Dedifferentiated amniotic fluid mesenchymal stem cell (primary cell): ENCODE data around the gene DCXR.

Experiments used
- DNase-seq: peaks from one replicate; pipeline ENCODE4 v3.0.0-alpha.2; 2016; ENCODE audit errors: extremely low spot score

DCXR gene

DNA sequence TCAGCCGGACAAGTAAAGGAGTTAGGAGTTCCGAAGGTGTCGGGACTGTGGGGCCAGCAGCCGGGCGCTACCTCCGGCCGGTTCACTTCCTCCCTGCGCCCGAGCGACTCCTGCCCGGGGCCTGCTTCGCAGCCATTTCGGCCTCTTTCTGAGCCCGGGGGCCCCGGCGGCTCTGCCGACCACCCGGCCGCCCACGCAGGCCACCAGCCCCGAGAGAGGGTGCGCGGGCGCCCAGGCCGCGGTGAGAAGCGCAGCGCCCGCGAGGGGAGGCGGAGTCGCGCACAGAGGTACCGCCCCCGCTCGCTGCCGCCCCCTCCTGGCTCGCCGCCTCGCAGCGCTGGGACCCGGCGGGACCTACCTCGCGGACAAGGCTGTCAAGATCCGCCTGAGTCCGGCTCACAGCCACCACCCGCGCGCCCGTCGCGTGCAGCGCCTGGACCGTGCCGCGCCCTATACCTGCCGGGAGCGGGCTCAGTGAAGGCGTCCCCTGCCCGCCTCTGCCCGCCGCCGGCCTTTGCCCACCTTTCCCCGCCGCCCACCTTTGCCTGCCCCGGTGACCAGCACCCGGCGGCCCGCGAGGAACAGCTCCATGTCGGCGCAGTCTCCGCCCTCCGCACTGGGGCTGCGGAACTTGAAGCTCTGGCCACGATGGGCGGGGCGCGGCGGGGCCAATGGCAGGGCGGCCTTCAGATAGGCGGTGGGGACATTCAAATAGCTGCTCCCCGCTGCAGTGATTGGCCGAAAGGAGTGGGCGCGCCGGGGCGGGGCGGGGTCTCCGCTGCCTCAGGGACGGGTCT lies at the start of gene DCXR:
Gene DCXR, minus strand, starts transcription at position 606 of the 797 bp plus-strand sequence. Its CDS starts 15 bp downstream, at position 591.
- peak; percentile 90 for DNase-seq

DNA sequence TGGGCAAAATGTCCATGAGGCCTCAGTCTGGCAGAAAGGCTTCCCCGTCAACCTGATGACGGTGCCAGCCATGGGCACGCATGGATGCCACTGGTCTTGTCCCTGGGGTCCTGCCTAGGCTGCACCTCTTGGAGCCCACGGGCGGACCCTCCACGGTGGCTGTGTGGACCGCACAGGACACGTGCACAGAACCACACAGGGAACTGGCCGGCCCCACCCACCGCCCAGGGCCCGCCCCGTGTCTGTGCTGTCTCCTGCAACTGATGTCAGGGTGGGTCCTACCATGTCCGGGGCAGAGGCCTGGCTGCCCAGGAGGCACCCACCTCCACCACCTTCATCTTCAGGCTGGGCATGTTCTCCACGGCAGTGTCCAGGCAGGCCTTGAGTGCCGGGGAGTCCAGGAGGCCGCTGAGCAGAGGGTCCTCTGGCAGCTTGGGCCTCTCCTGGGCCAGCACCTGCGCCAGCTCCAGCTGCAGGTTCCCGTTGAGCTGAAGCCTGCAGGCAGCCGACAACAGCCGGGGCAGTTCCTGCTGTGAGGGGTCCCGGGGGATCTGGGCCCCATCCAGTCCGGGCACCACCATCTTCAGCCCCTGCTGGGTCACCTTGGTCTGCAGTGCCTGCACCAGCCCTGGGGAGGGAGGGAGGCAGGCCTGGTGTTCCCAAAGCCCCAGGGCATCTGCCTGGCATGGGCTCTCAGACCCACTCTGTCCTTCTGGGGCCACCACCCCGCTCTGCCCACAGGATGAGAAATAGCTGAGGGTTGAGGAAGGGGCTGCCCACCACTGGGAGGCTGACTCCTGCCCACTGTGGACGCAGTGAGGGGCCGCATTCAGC lies 48.7 kb upstream of the DCXR start:
- DNase-seq = no peak

DNA sequence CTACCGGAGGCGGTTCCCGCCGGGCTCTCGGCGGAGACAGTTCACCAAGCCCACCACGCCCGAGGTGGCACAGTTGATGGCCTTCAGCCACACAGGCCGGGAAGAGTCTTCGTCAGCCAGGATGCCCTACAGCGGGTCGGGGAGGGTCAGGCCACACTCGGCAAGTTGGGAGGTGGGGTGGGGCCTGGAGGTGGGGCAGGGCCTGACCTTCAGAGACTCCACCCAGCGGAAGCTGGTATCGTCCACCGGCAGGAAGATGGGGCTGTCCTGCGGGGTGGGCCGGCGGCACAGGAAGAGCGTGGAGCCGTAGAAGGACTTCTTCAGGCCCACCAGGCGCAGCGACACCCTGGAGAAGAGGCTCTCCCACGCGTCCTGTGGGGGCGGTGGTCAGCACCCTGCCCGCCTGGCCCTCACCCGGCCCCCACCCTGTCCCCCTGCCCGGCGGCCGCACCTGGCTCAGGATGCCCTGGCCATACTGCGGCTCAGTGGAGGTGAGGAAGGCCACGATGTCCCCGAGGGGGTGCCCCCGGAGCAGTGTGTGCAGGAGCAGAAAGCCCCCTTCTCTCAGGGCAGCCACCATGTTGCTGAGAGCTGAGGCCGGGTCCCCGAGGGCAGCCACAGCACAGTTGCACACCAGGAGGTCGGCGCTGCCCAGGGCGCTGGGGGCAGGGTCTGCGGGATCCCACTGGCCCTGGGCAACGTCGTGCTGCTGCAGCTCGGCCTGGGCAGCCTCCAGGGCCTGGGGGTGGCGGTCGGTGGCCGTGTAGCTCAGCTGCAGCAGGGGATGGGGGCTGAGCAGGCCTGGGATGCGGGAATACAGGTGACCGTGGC lies 47.7 kb upstream of the DCXR start:
- no peak for DNase-seq

DNA sequence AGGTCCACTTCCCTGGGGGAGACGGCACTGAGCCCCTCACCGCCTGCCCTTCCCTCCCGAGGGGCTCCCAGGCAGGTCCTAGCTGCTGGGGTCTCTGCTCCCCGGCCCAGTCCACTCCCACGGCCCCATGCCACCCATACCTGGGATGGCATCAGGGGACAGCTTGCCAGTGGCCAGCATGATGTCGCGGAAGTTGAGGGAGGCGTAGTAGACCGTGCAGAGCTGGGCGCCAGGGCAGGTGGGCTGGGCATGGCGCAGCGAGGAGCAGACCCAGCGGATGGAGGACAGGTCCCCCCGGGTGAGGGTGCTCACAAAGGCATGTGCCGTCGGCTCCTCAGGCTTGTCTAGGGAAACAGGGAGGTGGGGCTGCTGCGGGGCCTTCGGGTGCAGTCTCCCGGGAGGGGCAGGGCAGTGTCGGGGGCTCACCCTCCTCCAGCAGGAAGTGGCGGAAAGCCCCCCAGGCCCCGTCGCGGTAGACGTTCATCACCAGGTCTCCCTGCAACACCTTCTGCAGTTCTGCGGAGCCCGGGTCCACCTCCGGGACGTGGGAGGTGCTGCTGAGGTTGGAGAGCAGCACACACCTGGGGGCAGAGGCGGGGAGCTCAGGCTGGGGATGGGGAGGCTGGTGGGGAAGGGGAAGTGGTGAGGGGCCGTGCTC lies 47.0 kb upstream of the DCXR start:
- DNase-seq = no peak

GRCh38 chr17:82083533-82084359 lies 46.2 kb upstream of the DCXR start:
- DNase-seq = no peak

- no peak for DNase-seq
Observed at GRCh38 chr17:82083009-82083408, 45.5 kb upstream of the DCXR start.

- no peak for DNase-seq
Observed at GRCh38 chr17:82082456-82082855, 45.0 kb upstream of the DCXR start.

GRCh38 chr17:82081966-82082365 lies 44.5 kb upstream of the DCXR start:
- no peak for DNase-seq

GRCh38 chr17:82081546-82081945 lies 44.0 kb upstream of the DCXR start:
- DNase-seq = no peak

DNA sequence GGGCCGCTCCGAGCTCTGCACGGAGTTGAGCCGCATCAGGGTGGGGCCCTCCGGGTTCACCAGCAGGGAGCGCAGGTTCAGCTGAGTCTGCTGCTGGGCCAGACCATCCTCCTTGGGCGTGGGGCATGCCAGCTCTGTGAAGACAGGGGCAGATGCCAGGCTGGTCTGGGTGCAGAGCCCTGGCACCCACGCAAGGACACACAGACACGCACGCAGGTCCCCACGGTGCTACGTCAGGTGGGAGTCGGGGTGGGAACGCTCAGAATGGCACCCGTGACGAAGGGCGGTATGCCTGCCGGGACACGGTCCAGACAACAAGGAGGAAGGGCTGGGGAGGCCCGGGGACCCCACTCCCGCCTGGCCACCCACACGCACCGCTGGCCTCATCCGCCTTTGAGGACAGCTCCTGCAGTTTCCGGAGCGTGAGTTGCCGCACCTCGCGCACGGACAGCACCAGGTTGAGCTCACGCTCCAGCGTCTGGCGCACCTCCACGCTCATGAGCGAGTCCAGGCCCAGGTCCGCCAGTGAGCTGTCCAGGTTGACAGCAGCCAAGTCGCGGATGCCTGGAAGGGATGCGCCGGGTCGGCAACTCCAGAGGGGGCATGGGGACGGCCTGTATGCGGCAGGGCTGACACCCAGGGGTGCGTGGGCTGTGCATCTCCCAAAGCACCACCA lies 43.4 kb upstream of the DCXR start:
- no peak for DNase-seq

- no peak for DNase-seq
Observed at GRCh38 chr17:82080048-82080788, 42.7 kb upstream of the DCXR start.

DNA sequence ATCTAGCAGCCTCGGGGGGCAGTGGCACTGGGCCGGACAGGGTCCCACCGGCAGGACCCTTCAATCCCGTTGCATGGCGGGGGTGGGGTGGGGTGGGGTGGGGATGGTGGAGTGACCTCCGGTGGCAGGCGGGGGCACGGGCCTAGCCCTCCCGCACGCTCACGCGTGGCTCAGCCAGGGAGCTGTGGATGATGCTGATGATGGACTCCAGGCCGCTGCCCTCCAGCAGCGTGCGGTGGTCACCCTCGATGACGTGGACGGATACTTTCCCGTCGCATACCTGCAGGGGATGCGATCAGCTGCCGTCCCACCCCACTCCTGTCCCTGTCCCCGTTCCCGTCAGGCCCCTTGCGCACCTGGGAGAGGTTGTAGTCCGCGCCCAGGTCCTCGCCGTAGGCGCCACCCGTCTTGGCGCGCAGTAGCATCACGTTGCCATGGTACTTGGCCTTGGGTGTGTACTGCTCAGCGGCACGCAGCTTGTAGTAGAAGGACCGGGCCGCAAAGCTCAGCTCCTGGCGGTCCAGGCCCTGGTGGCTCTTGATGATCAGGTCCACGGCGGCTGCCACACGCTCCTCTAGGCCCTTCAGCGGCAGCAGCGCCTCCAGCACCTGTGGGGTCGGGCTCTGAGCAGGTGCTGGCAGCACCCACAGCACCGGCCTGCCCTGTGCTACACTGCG lies 41.6 kb upstream of the DCXR start:
- DNase-seq = no peak

- no peak for DNase-seq
Observed at GRCh38 chr17:82078433-82078832, 40.9 kb upstream of the DCXR start.

DNA sequence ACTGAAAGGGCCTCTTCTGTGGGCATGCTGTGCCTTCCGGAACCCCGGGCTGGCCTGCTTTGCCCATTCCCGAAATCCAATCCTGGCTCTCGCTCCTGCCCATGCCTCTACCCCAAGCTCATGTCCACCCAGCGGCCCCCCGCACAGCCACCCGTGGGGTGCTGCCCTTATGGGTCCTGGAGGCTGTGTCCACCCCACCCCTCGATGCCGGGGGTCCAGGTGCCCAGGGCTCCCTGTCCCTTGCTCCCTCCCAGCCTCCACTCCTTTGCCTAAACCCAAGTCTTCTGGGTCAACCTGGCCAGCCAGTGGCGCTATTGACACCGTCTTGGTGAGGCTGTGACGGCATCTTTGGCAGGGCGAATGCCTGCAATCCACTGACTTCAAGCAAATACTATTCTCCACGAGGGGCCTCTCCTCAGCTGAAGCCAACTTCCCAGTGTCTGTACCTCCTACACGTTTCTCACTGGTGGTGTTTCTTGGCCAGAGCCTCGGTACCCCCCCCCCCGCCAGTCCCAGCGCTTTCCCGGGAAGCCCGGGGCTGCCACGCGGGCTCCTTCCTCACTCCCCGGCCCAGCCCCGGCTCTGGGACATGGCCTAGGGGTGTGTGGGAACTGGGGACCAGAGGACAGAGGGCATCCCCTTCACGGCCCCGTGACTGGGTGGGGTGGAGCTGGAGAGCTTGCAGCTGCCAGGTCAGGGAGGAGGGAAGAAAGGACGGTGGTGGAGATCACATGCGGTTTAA lies 40.3 kb upstream of the DCXR start:
- DNase-seq = no peak

GRCh38 chr17:82076785-82077591 lies 39.5 kb upstream of the DCXR start:
- no peak for DNase-seq

GRCh38 chr17:82076018-82076784 lies 38.7 kb upstream of the DCXR start:
- DNase-seq = no peak
